ENCODE data around the gene TFAP2A. TPM values are rescaled to one million over a fixed set of nuclear protein-coding genes. Genes with fewer than 3 reads are reported as not detected.

TFAP2A gene
- total and polyA plus RNA-seq, 2 donors (not counting 1 experiment from before 2014, with no cell fraction given), result 0.03 TPM; not detected in 1

DNA sequence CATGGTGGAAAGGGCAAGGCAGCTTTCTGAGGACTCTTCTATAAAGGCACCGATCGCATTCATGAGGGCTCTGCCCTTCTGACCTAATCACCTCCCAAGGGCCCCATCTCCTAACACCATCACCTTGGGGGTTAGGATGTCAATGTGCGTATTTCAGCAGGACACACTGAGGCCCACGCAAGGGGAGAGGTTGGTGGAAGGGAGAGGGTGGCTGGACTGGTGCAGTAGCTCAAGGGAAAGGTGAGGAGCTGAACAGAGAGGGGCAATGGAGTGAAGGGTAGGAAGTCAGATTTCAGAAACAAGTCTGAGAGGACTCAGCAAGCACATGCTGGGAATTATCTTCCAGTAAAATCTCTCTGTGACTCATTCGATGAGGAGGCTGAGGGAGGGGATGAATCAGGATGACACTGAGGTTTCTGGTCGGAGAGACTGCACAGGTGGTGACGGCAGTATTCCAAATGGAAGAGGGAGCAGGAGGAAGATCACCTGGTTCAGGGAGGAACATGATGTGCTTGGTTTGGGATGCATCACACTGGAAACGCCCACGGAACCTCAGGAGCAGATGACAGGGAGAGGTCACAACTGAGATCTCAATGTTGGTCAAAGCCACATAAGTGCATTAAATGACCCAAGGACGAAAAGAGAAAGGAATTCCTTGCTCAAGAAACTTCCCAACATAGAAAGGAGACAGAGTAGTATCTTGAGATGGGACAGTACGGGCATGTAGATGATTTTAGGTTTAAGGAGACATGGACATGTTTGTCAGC, 67.1 kb downstream of the TFAP2A start:
- H3K9me3 ChIP-seq (ENCODE audit: control insufficient read depth, insufficient read depth, low read depth, low read length), result no peaks in the 10 kb centered on the region
- no peak overlapping the region for H2AFZ ChIP-seq (ENCODE audit: low read length)
- DNase-seq (ENCODE audit: low read depth in 2 of 2), result peak in 1 of 2 donors; percentile 57
- no peak overlapping the region for H3K4me3 ChIP-seq (replicated peaks in 1 of 4; ENCODE audit: control extremely low read depth in 1 of 4, insufficient read depth in 1 of 4, low read depth in 3 of 4, low read length in 4 of 4)
- no peaks in the 10 kb centered on the region for H3K4me1 ChIP-seq (ENCODE audit: control insufficient read depth, extremely low read depth, insufficient read depth, low read length)
- H3K36me3 ChIP-seq (ENCODE audit: control insufficient read depth, insufficient read depth, low read length), result no peaks in the 10 kb centered on the region
- no peak overlapping the region for H3K4me2 ChIP-seq (ENCODE audit: extremely low read depth, insufficient read depth, low read length)
- no peak for TF ChIP-seq EZH2 (IDR thresholded peaks at IDR 0.05; ENCODE audit: low read length, missing control alignments)
- TF ChIP-seq, protein P1, sequence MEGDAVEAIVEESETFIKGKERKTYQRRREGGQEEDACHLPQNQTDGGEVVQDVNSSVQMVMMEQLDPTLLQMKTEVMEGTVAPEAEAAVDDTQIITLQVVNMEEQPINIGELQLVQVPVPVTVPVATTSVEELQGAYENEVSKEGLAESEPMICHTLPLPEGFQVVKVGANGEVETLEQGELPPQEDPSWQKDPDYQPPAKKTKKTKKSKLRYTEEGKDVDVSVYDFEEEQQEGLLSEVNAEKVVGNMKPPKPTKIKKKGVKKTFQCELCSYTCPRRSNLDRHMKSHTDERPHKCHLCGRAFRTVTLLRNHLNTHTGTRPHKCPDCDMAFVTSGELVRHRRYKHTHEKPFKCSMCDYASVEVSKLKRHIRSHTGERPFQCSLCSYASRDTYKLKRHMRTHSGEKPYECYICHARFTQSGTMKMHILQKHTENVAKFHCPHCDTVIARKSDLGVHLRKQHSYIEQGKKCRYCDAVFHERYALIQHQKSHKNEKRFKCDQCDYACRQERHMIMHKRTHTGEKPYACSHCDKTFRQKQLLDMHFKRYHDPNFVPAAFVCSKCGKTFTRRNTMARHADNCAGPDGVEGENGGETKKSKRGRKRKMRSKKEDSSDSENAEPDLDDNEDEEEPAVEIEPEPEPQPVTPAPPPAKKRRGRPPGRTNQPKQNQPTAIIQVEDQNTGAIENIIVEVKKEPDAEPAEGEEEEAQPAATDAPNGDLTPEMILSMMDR (conservative IDR thresholded peaks at IDR 0.05 in 1 of 2, IDR thresholded peaks at IDR 0.05 in 1 of 2; ENCODE audit: low read depth in 1 of 2, low read length in 2 of 2), result no peak
- H3K9ac ChIP-seq (ENCODE audit: insufficient read depth, low read length), result no peak overlapping the region
- no peaks in the 10 kb centered on the region for H4K20me1 ChIP-seq (ENCODE audit: control insufficient read depth, extremely low read depth, insufficient read depth, low read length)
- no peaks in the 10 kb centered on the region for H3K27me3 ChIP-seq (ENCODE audit: control insufficient read depth, insufficient read depth, low read length)
- no peaks in the 10 kb centered on the region for H3K79me2 ChIP-seq (ENCODE audit: control insufficient read depth, insufficient read depth, low read length)
- H3K27ac ChIP-seq (ENCODE audit: insufficient read depth, low read length), result no peak overlapping the region

Other genes with a start within 250 kb of the TFAP2A start
- gene GCNT2, start 106.3 kb upstream of the TFAP2A start, total RNA-seq, result 0.77 and 2.1 TPM in 2 replicates
- gene GCNT2, start 106.3 kb upstream of the TFAP2A start, polyA plus RNA-seq, result 1.3 and 1.4 TPM in 2 replicates

All from fibroblast of lung (primary cell).